Measurements from ENCODE around the gene PNMA5. TPM values are rescaled to one million over a fixed set of nuclear protein-coding genes. Genes with fewer than 3 reads are reported as not detected.

PNMA5 gene
- total RNA-seq, result not detected in 2 replicates

DNA sequence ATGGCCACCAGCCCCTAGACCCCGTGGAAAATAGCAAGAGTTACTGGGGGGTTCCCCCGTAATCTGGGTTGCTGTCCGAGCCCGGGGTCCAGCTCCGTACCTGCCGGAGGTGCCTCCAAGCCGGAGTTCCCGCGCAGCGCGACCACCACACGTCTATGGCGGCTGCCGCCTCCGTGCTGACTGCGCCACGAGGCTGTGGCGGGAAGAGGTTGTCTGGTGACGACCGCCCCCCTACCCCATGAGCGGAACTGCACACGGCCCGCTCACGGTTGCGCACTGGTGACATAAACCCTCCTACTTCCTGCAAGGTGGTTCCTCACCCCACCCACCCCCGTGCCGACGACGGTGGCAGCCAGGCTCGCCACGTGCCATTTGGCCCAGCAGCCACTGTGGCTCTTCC, at the start of gene PNMA5:
TSS of gene PNMA5 (minus strand) at position 184 of the 400 bp plus-strand sequence. CDS start 2,518 bp downstream, outside the sequence.

Other genes starting within 250 kb of the PNMA5 start
- not detected in 2 replicates for gene MAGEA2, start 240.3 kb downstream of the PNMA5 start, total RNA-seq
- gene CSAG3, start 234.9 kb downstream of the PNMA5 start, total RNA-seq, result not detected in 2 replicates
- not detected in 2 replicates for gene MAGEA6, start 224.4 kb downstream of the PNMA5 start, total RNA-seq
- gene CETN2, start 163.4 kb downstream of the PNMA5 start, total RNA-seq, result 24.3 and 58.2 TPM in 2 replicates
- gene NSDHL, start 163.1 kb downstream of the PNMA5 start, total RNA-seq, result 23.6 and 52.3 TPM in 2 replicates
- 2.0 and 13.6 TPM in 2 replicates for gene ZNF185, start 96.0 kb downstream of the PNMA5 start, total RNA-seq
- not detected in 2 replicates for gene PNMA3, start 62.4 kb upstream of the PNMA5 start, total RNA-seq
- 0.29 and 1.5 TPM in 2 replicates for gene PNMA6A, start 78.3 kb upstream of the PNMA5 start, total RNA-seq
- not detected in 2 replicates for gene MAGEA1, start 185.2 kb upstream of the PNMA5 start, total RNA-seq